Upper lobe of left lung (tissue), 4 donors: ENCODE data around the gene CCM2L.

Experiments used
- CTCF ChIP-seq, 6 experiments: fragments of 450-650 bp in 4 of 6; fragments of 200-600 bp in 2 of 6; sonication (generic) in 2 of 6; IDR thresholded peaks; one replicate each; pipeline ENCODE4 v1.5.1; 2016 to 2019; ENCODE audit warnings: antibody characterized with exemption in 6 of 6
- POLR2A ChIP-seq, 4 donors: fragments of 450-650 bp; IDR thresholded peaks; one replicate each; pipeline ENCODE4 v1.5.1; 2016 to 2017; ENCODE audit warnings: antibody characterized with exemption in 4 of 4, mild to moderate bottlenecking in 2 of 4

- no peak for TF ChIP-seq POLR2A (IDR thresholded peaks at IDR 0.05)
- TF ChIP-seq CTCF (IDR thresholded peaks at IDR 0.05) = no peak
These were observed 60.5 kb downstream of the CCM2L start for GRCh38 chr20:32070690-32071213.
